BLaER1 treated with 17β-estradiol and CSF1 and Interleukin-3, amounts not matched to agents 10 nM and 100 nM (cell line): ENCODE results near the gene UBE2H.

Experiments
- H3K27ac ChIP-seq, 11 experiments: shearing (Covaris generic); formaldehyde crosslinking; 2 replicates each; pipeline ENCODE4 v1.8.1; 2022
- H3K27me3 ChIP-seq, 11 experiments: shearing (Covaris generic); formaldehyde crosslinking; 2 replicates each; pipeline ENCODE4 v1.8.1; 2022
- H3K36me3 ChIP-seq, 11 experiments: shearing (Covaris generic); formaldehyde crosslinking; 2 replicates each; pipeline ENCODE4 v1.8.1; 2022
- H3K4me1 ChIP-seq, 10 experiments: shearing (Covaris generic); formaldehyde crosslinking; 2 replicates each; pipeline ENCODE4 v1.8.1; 2022
- H3K4me2 ChIP-seq, 11 experiments: shearing (Covaris generic); formaldehyde crosslinking; 2 replicates each; pipeline ENCODE4 v1.8.1; 2022
- H3K4me3 ChIP-seq, 10 experiments: shearing (Covaris generic); formaldehyde crosslinking; 2 replicates each; pipeline ENCODE4 v1.8.1; 2022
- H3K9ac ChIP-seq, 11 experiments: shearing (Covaris generic); formaldehyde crosslinking; 2 replicates each; pipeline ENCODE4 v1.8.1; 2022
- H3K9me3 ChIP-seq, 11 experiments: shearing (Covaris generic); formaldehyde crosslinking; replicated peaks in 1 of 11; 2 replicates each; pipeline ENCODE4 v1.8.1; 2022
- H4K20me1 ChIP-seq, 11 experiments: shearing (Covaris generic); formaldehyde crosslinking; 2 replicates each; pipeline ENCODE4 v1.8.1; 2022
- Cebpa-rat ChIP-seq, 11 experiments: shearing (Covaris generic); IDR thresholded peaks; 2 replicates each; pipeline ENCODE4 v1.8.1; 2022

Gene UBE2H

DNA sequence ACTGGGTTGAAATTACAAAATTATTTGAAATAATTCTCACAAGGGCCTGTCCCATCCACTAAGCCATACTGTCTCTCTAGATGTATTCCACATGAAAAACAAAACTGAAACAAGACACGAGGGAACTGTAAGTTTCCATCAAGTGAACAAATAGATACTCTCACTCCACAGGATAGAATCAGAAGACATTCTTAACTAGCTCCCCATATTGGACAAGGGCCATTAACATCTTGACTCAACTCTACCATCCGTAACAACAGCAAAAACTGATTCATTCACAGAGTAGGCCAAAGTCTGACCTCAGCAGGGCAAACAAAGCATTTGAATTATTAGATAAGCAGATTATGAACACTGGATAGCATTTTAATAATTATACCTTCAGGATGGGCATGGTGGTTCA is 29.1 kb downstream of the UBE2H start:
- no peak overlapping the region for H3K4me3 ChIP-seq
- no peaks in the 10 kb centered on the region for H3K27me3 ChIP-seq
- no peak overlapping the region for H3K4me2 ChIP-seq
- H3K27ac ChIP-seq: no peak overlapping the region
- H3K36me3 ChIP-seq: peaks cover 20 to 96% (median 43%) of the 10 kb centered on the region in 11 experiments; a peak in 19 of 22 replicates
- H3K4me1 ChIP-seq: peaks cover 0 to 7% (median 0%) of the 10 kb centered on the region in 10 experiments; a peak in 1 of 20 replicates
- H3K9ac ChIP-seq: no peak overlapping the region
- H3K9me3 ChIP-seq: no peaks in the 10 kb centered on the region
- no peak for TF ChIP-seq Cebpa-rat (IDR thresholded peaks at IDR 0.05)
- H4K20me1 ChIP-seq: peaks cover 9 to 100% (median 62%) of the 10 kb centered on the region in 11 experiments; a peak in 18 of 22 replicates

DNA sequence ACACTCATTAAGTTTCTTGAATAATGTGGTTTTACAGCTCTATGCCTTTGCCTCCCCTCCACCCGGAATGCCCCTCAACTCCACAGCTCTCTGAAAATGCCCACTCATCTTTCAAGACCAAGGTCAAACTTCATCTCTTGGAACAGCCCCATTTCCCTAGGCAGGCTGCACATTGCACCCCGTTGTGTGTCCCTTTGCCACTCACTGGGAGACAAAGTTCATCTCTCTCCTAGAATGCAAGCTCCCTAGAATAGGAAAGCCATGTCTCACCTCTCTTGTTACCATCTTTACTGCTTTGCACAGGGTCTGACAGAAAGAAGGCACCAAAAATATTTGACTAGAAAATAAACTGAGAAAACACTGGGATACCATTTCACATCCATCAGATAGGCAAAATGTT is 33.3 kb downstream of the UBE2H start:
- no peak overlapping the region for H3K4me2 ChIP-seq
- TF ChIP-seq Cebpa-rat (IDR thresholded peaks at IDR 0.05): no peak
- no peak overlapping the region for H3K27ac ChIP-seq
- H3K4me1 ChIP-seq: peaks cover 0 to 2% (median 0%) of the 10 kb centered on the region in 10 experiments; a peak in 1 of 20 replicates
- H3K4me3 ChIP-seq: no peak overlapping the region
- H3K9me3 ChIP-seq: no peaks in the 10 kb centered on the region
- H4K20me1 ChIP-seq: peaks cover 48 to 100% (median 81%) of the 10 kb centered on the region in 11 experiments; a peak in 19 of 22 replicates
- H3K9ac ChIP-seq: no peak overlapping the region
- H3K36me3 ChIP-seq: peaks cover 16 to 96% (median 40%) of the 10 kb centered on the region in 11 experiments; a peak in 18 of 22 replicates
- H3K27me3 ChIP-seq: no peaks in the 10 kb centered on the region

GRCh38 chr7:129918922-129919321 is 33.8 kb downstream of the UBE2H start:
- Histone ChIP-seq H3K9me3 (no peaks in the 10 kb centered on the region), H3K36me3 (peaks cover 16 to 96% (median 39%) of the 10 kb centered on the region in 11 experiments; a peak in 18 of 22 replicates), H3K27me3 (no peaks in the 10 kb centered on the region), H3K4me3 (no peak overlapping the region), H3K4me2 (no peak overlapping the region), H3K4me1 (no peaks in the 10 kb centered on the region), H3K9ac (no peak overlapping the region), H3K27ac (no peak overlapping the region), H4K20me1 (peaks cover 52 to 100% (median 83%) of the 10 kb centered on the region in 11 experiments; a peak in 19 of 22 replicates)
- TF ChIP-seq Cebpa-rat (IDR thresholded peaks at IDR 0.05): no peak

DNA sequence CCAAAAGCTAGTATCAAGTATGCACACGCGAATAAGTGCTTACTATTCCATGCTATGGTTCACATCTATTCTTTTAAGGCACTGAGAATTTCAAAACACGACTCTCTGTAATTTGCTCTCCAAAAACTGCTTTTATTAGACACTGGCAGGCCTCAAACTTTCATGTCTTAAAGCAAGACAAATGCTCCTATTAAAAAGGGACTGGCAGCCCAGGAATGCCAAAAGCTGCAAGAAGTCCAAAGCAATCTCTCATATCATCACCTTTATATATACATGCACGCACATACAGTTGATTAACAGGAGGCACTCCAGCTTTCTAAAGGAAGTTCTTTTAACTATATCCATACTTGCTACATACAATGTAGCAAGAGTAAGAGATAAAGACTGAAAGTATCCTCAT is 34.8 kb downstream of the UBE2H start:
- H3K27ac ChIP-seq: no peak overlapping the region
- no peak for TF ChIP-seq Cebpa-rat (IDR thresholded peaks at IDR 0.05)
- H3K9me3 ChIP-seq: no peaks in the 10 kb centered on the region
- H3K4me2 ChIP-seq: no peak overlapping the region
- H3K4me3 ChIP-seq: no peak overlapping the region
- H3K27me3 ChIP-seq: no peaks in the 10 kb centered on the region
- no peak overlapping the region for H3K9ac ChIP-seq
- H3K36me3 ChIP-seq: peaks cover 16 to 96% (median 37%) of the 10 kb centered on the region in 11 experiments; a peak in 19 of 22 replicates
- H3K4me1 ChIP-seq: no peaks in the 10 kb centered on the region
- H4K20me1 ChIP-seq: peaks cover 55 to 100% (median 88%) of the 10 kb centered on the region in 11 experiments; a peak in 19 of 22 replicates

GRCh38 chr7:129914536-129915272 is 38.1 kb downstream of the UBE2H start:
- Histone ChIP-seq H3K36me3 (peaks cover 27 to 95% (median 46%) of the 10 kb centered on the region in 11 experiments; a peak in 19 of 22 replicates), H3K9me3 (no peaks in the 10 kb centered on the region), H3K9ac (no peak overlapping the region), H3K4me2 (no peak overlapping the region), H3K27ac (no peak overlapping the region), H3K4me3 (no peak overlapping the region), H4K20me1 (peaks cover 42 to 100% (median 80%) of the 10 kb centered on the region in 11 experiments; a peak in 18 of 22 replicates), H3K27me3 (no peaks in the 10 kb centered on the region), H3K4me1 (no peaks in the 10 kb centered on the region)
- TF ChIP-seq Cebpa-rat (IDR thresholded peaks at IDR 0.05): no peak

- no peaks in the 10 kb centered on the region for H3K27me3 ChIP-seq
- H3K4me3 ChIP-seq: no peak overlapping the region
- H3K9me3 ChIP-seq: peaks cover 0 to 2% (median 0%) of the 10 kb centered on the region in 11 experiments; a peak in 2 of 22 replicates
- H4K20me1 ChIP-seq: peaks cover 37 to 100% (median 73%) of the 10 kb centered on the region in 11 experiments; a peak in 18 of 22 replicates
- no peak overlapping the region for H3K9ac ChIP-seq
- no peak for TF ChIP-seq Cebpa-rat (IDR thresholded peaks at IDR 0.05)
- H3K4me2 ChIP-seq: no peak overlapping the region
- H3K36me3 ChIP-seq: peaks cover 26 to 95% (median 44%) of the 10 kb centered on the region in 11 experiments; a peak in 19 of 22 replicates
- no peak overlapping the region for H3K27ac ChIP-seq
- no peaks in the 10 kb centered on the region for H3K4me1 ChIP-seq
Observed at GRCh38 chr7:129913428-129913827, 39.3 kb downstream of the UBE2H start.

- no peak overlapping the region for H3K27ac ChIP-seq
Observed at GRCh38 chr7:129911790-129912189, 41.0 kb downstream of the UBE2H start.

DNA sequence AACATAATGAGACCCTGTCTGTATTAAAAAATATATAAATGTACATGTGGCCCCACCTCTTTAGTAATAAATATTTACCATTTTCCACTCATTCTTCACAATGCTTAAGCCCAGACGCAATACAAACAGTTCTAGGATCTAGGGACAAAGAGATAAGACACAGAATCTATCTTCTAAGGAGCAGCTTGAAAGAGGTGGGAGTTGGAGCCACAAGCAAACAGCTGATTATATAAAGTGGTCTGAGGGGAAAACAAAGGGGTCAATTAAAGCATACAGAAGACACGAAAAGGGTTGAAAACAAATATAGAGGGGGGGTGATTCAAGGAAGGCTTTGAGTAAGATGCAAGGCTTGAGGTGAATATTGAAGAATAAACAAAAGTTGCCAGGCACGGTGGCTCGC is 43.1 kb downstream of the UBE2H start:
- Histone ChIP-seq H3K4me3 (no peak overlapping the region), H4K20me1 (peaks cover 16 to 100% (median 49%) of the 10 kb centered on the region in 11 experiments; a peak in 16 of 22 replicates), H3K36me3 (peaks cover 46 to 97% (median 71%) of the 10 kb centered on the region in 11 experiments), H3K4me1 (peaks cover 0 to 28% (median 3%) of the 10 kb centered on the region in 10 experiments; a peak in 10 of 20 replicates), H3K27ac (no peak overlapping the region), H3K9me3 (peaks cover 0 to 34% (median 21%) of the 10 kb centered on the region in 11 experiments; a peak in 18 of 22 replicates), H3K27me3 (no peaks in the 10 kb centered on the region), H3K9ac (no peak overlapping the region), H3K4me2 (no peak overlapping the region)
- TF ChIP-seq Cebpa-rat (IDR thresholded peaks at IDR 0.05): no peak

More at GRCh38 chr7:129911790-129912189, 41.0 kb downstream of the UBE2H start:
- Histone ChIP-seq H3K4me1 (peaks cover 0 to 7% (median 0%) of the 10 kb centered on the region in 10 experiments; a peak in 6 of 20 replicates), H3K4me2 (no peak overlapping the region), H3K36me3 (peaks cover 36 to 95% (median 55%) of the 10 kb centered on the region in 11 experiments), H3K27me3 (no peaks in the 10 kb centered on the region), H3K4me3 (no peak overlapping the region), H3K9ac (no peak overlapping the region), H4K20me1 (peaks cover 22 to 100% (median 57%) of the 10 kb centered on the region in 11 experiments; a peak in 18 of 22 replicates), H3K9me3 (peaks cover 0 to 18% (median 12%) of the 10 kb centered on the region in 11 experiments; a peak in 18 of 22 replicates)
- TF ChIP-seq Cebpa-rat (IDR thresholded peaks at IDR 0.05): no peak

DNA sequence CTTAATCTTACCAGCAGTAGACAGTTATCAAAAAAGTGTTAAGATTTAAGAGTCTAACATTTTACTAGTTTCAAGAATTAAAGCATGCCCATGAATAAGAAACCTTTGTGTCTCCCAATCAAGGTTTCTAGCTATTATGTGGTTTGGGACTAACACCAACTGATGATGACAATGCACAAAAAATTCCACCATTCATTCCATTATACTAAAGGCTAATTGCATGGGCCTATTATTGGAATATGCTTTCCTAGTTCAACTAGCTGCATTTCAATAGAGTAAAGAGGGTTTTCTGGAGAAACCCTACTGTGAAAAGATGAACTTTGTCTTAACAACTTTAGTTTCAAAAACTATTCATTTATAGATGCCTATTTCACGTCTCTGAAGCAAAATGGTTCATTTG is 44.6 kb downstream of the UBE2H start:
- Histone ChIP-seq H3K4me1 (peaks cover 13 to 41% (median 16%) of the 10 kb centered on the region in 10 experiments; a peak in 19 of 20 replicates), H4K20me1 (peaks cover 17 to 100% (median 47%) of the 10 kb centered on the region in 11 experiments; a peak in 15 of 22 replicates), H3K4me3 (no peak overlapping the region), H3K36me3 (peaks cover 45 to 97% (median 73%) of the 10 kb centered on the region in 11 experiments), H3K27me3 (no peaks in the 10 kb centered on the region), H3K27ac (no peak overlapping the region), H3K9ac (no peak overlapping the region), H3K4me2 (no peak overlapping the region), H3K9me3 (peaks cover 0 to 34% (median 21%) of the 10 kb centered on the region in 11 experiments; a peak in 18 of 22 replicates)
- TF ChIP-seq Cebpa-rat (IDR thresholded peaks at IDR 0.05): no peak
